K562 (cell line): Measurements from ENCODE around the gene OSBPL3. TPM values are rescaled to one million over a fixed set of nuclear protein-coding genes. Genes with fewer than 3 reads are reported as not detected.

Experiments used
- ATAC-seq: fragments of 200-7000 bp; cut with Tn5 transposase; 3 replicates; pipeline ENCODE4 v1.9.1; 2020; ENCODE audit warnings: moderate library complexity
- BruUV-seq: library from RNA; stranded (reverse); fragments of 400-500 nt; replicated peaks from 2 replicates; lab custom pipeline; 2021; lab: Mats Ljungman, UMichigan
- CTCF ChIA-PET: fragments of 300-600 bp; formaldehyde crosslinking; extraction: SDS; loops from one replicate; lab custom pipeline; 2021; ENCODE audit warnings: low intra/inter-chr PET ratio; lab: Yijun Ruan, JAX
- POLR2A ChIA-PET: fragments of 300-600, 350-650 bp; sonication (Branson Sonifier 250); formaldehyde crosslinking; extraction: SDS; loops from one replicate; lab custom pipeline; 2021; ENCODE audit warnings: antibody characterized with exemption, inconsistent platforms; lab: Yijun Ruan, JAX
- DNase-seq, 4 experiments: peaks; one replicate each; pipeline versions ENCODE4 v3.0.0 to v3.0.0-alpha.2; 2011 to 2018; ENCODE audit warnings: low spot score in 3 of 4, mixed read lengths in 3 of 4; ENCODE audit errors: extremely low read depth in 1 of 4
- FAIRE-seq: peaks from 2 replicates; lab custom pipeline; 2011; peaks lifted over from hg19 to GRCh38; lab: Jason Lieb, UNC
- H2AFZ ChIP-seq: 2 replicates; pipeline ENCODE4 v1.6.0; 2011; ENCODE audit warnings: low read depth, low read length, control low read depth, inconsistent platforms
- H3K27ac ChIP-seq: fragments of 200-600 bp; 3 replicates; pipeline ENCODE4 v1.8.0; 2011; ENCODE audit warnings: low read depth, mild to moderate bottlenecking, control low read depth, inconsistent platforms, low read length, moderate library complexity, mixed read lengths; ENCODE audit errors: extremely low read depth
- H3K27me3 ChIP-seq, 2 experiments: fragments of 300-600 bp in 1 of 2; 2 replicates in 1 of 2; 3 replicates in 1 of 2; pipeline versions ENCODE4 v1.6.0 to v1.8.0; 2011; ENCODE audit warnings: inconsistent platforms in 2 of 2, low read length in 2 of 2, mild to moderate bottlenecking in 1 of 2, mixed read lengths in 1 of 2, moderate library complexity in 1 of 2; ENCODE audit not compliant: control insufficient read depth in 2 of 2, insufficient read depth in 2 of 2
- H3K36me3 ChIP-seq: fragments of 300-600 bp; 3 replicates; pipeline ENCODE4 v1.8.0; 2011; ENCODE audit warnings: mild to moderate bottlenecking, low read length, inconsistent platforms; ENCODE audit not compliant: control insufficient read depth, insufficient read depth
- H3K4me1 ChIP-seq, 2 experiments: fragments of 200-600 bp in 1 of 2; replicated peaks in 1 of 2; 2 replicates in 1 of 2; 3 replicates in 1 of 2; pipeline versions ENCODE4 v1.5.1 to v1.8.0; 2011; ENCODE audit warnings: inconsistent platforms in 2 of 2, low read length in 2 of 2, mild to moderate bottlenecking in 1 of 2, mixed read lengths in 1 of 2, moderate library complexity in 1 of 2; ENCODE audit not compliant: control insufficient read depth in 2 of 2, insufficient read depth in 2 of 2
- H3K4me2 ChIP-seq: 2 replicates; pipeline ENCODE4 v1.6.1; 2011; ENCODE audit warnings: low read length, control low read depth, inconsistent platforms, mixed read lengths; ENCODE audit not compliant: insufficient read depth
- H3K4me3 ChIP-seq: fragments of 200-600 bp; sonication (generic), shearing (Covaris generic); 2 replicates; pipeline ENCODE4 v1.5.1; 2016; ENCODE audit warnings: control low read depth, inconsistent platforms
- H3K79me2 ChIP-seq: fragments of 200-600 bp; 3 replicates; pipeline ENCODE4 v1.8.0; 2011; ENCODE audit warnings: low read length, inconsistent platforms; ENCODE audit not compliant: control insufficient read depth, insufficient read depth
- H3K9ac ChIP-seq, 2 experiments: 2 replicates each; pipeline versions ENCODE4 v1.6.0 to v1.6.1; 2011; ENCODE audit warnings: low read depth in 2 of 2, low read length in 2 of 2, control low read depth in 1 of 2, inconsistent platforms in 1 of 2, mild to moderate bottlenecking in 1 of 2, mixed read lengths in 1 of 2; ENCODE audit not compliant: insufficient read depth in 1 of 2
- H3K9me1 ChIP-seq: one replicate; pipeline ENCODE4 v1.6.0; 2011; ENCODE audit warnings: inconsistent platforms, mild to moderate bottlenecking, low read length, moderate library complexity; ENCODE audit not compliant: control insufficient read depth, insufficient read depth
- H3K9me3 ChIP-seq: replicated peaks from 2 replicates; pipeline ENCODE4 v1.5.1; 2011; ENCODE audit warnings: low read depth, low read length, inconsistent platforms; ENCODE audit not compliant: control insufficient read depth, insufficient read depth
- H4K20me1 ChIP-seq: replicated peaks from 2 replicates; pipeline ENCODE4 v1.6.1; 2011; ENCODE audit warnings: low read length, inconsistent platforms, mixed read lengths; ENCODE audit not compliant: control insufficient read depth, insufficient read depth
- CXXC5 ChIP-seq: fragments of 250-450 bp; sonication (Bioruptor Pico); IDR thresholded peaks from 2 replicates; pipeline ENCODE4 v1.8.0; 2022; ENCODE audit warnings: inconsistent platforms, mild to moderate bottlenecking, moderate library complexity
- FOXK1 ChIP-seq: sonication (generic); formaldehyde crosslinking; IDR thresholded peaks from 2 replicates; pipeline ENCODE4 v1.8.0; 2022; ENCODE audit warnings: missing genetic modification reagents, mild to moderate bottlenecking, borderline replicate concordance
- ZBTB17 ChIP-seq: fragments of 450-650 bp; formaldehyde crosslinking; IDR thresholded peaks from 2 replicates; pipeline ENCODE4 v1.4.0; 2020; ENCODE audit warnings: mild to moderate bottlenecking
- ZBTB33 ChIP-seq: sonication (generic); formaldehyde crosslinking; IDR thresholded peaks from 2 replicates; pipeline ENCODE4 v1.8.1; 2023; ENCODE audit warnings: mild to moderate bottlenecking, missing genetic modification reagents
- WGBS: fragments of 100-300 bp; shearing (Covaris generic); methylation state at CpG from one replicate; pipeline ENCODE4 v1.1.6; 2016; ENCODE audit warnings: low coverage, mixed read lengths; ENCODE audit not compliant: insufficient coverage; ENCODE audit errors: missing lambda C conversion rate; 5-methylcytosine and 5-hydroxymethylcytosine counted together
- in situ Hi-C: fragments of 300-500 bp; cut with MboI; formaldehyde crosslinking; loops from 4 replicates; pipeline ENCODE4 v1.15.0; 2018; ENCODE audit warnings: inconsistent platforms, mixed read lengths
- intact Hi-C: fragments of 100-400 bp; cut with micrococcal nuclease; formaldehyde crosslinking; loops from 2 replicates; pipeline ENCODE4 v1.14.2; 2022
- polyA plus RNA-seq, 8 experiments: library from polyadenylated mRNA; depleted of rRNA in 4 of 8; stranded (reverse) in 5 of 8; unstranded in 3 of 8; fragments of >200 nt; fragmentation: Nextera tagmentation in 2 of 8; fragmentation: Illumina TruSeq in 1 of 8; extraction: Ambion mirVana in 2 of 8; extraction: Trizol in 1 of 8; gene quantifications; 2 replicates each; pipeline versions ENCODE4 v1.2.1 to v1.2.3, GENCODE V29; 2011 to 2014; ENCODE audit warnings: inconsistent platforms in 1 of 8, missing spikeins in 1 of 8
- total RNA-seq, 7 experiments: library from RNA; depleted of rRNA in 6 of 7; stranded (reverse); fragments of >200 nt in 6 of 7; fragmentation: Illumina TruSeq in 2 of 7; extraction: Trizol in 2 of 7; gene quantifications; 2 replicates each; pipeline versions ENCODE4 v1.2.1 to v1.2.3, GENCODE V29; 2011 to 2021; ENCODE audit warnings: low replicate concordance in 1 of 7

The OSBPL3 gene
- total and polyA plus RNA-seq, 9 of the 15 experiments (the other 6 are each of a cell fraction or from before 2014, with no cell fraction given) = 4.8 to 37.2 (median 26.5) TPM

DNA sequence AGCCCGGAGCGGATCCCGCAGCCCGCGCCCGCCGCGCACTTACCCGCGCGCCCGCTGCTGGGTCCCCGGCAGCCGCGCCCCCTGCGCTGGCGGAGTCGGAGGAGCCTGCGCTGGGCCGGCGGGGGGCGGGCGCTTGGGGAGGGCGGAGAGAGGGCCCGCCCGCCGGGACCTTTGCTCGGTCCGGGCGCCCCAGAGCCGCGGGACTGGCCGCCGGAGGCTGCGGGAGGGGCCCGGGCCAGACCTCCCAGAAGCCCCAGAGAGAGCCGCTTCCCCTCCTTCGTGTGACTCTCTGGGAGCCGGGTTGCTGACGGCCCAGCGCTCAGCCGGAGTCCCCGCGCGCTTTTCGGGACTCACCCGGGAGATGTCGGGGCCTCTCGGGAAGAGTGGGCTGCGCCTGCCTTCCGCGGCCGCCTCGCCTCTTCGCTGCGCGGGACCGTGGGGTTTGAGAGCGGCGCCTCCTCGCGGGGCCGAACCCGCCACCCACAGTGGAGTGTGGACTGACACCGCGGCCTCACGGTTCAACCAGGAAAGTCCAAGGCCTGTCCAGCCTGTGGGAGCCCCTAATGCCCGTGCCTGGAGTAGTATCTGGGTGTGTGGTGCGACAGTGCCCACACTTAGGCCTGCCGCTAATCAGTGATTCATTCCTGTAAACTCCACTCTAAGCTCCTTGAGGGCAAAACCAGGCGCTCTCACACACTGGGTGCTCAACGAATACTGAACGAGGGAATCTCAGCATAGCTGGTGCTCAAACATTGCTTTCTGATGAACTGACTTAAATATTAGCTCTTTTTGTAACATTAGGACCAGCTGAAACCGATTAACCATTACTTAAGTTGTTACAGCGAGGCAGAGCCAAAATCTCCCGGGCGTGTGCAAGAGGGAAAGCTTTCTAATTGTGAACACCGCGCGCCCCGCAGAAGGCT lies 222.4 kb downstream of the OSBPL3 start, which contains the start of gene GSDME (continued):
- TF ChIP-seq ZBTB17 (CRISPR knock-in tag) (peak; percentile 59; the same call in 1 of the 2 replicates), ZBTB33 (CRISPR knock-in tag) (peak; percentile 75), CXXC5 (CRISPR knock-in tag) (0 out of 2 replicates have a peak, but pooled peaks have one; percentile 32), FOXK1 (CRISPR knock-in tag) (no peak)

DNA sequence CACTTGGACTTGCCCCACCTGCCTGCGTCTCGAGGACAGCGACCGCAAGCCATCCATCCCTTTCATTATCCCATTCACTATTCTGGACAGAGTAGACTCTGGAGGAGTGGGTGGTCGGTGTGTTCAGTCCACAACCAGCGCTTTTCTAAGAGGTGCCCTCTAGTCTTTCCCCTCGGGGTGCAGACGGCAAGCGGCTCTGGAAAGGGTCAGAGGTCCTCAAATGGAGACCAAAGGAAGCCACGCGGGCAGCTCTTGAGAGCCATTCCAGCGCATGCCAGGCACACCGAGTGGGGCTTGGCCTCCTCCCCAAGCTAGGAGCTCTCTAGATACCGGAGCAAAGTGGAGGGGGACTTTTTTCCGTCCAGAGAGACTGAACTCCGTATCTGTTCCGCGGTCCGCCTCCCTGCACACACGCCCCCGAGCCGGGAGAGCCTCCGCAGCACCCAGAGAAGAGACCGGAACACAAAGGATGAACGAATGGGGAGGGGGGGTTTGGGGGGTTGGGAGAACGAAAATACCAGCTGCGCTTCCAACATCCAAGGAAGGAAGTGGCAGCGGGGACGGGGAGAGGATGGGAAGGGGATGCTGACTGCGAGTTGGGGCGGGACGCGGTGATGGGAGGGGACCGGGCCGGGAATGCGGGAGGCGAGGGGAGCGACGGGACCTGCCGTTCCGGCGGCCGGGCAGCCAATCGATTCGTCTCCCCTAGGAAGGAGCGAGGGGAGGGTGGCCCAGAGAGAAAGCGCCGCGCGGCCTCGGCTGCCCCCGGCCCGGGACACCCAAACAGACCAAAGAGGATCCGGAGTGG lies 223.2 kb downstream of the OSBPL3 start:
- Histone ChIP-seq H3K9me3 (no peaks in the 10 kb centered on the region), H3K4me3 (peak overlapping the region; percentile 39), H3K27me3 (peaks cover 22 to 46% of the 10 kb centered on the region in 2 experiments), H3K4me2 (peak overlapping the region; percentile 41), H3K27ac (no peak overlapping the region), H2AFZ (no peak overlapping the region), H3K36me3 (no peaks in the 10 kb centered on the region), H3K4me1 (peaks cover 0 to 14% of the 10 kb centered on the region in 2 experiments; a peak in 2 of 5 replicates), H4K20me1 (no peaks in the 10 kb centered on the region), H3K9ac (peak overlapping the region in 1 of 2 experiments; percentile 36; a peak in 1 of 4 replicates), H3K9me1 (no peaks in the 10 kb centered on the region), H3K79me2 (no peaks in the 10 kb centered on the region)
- intact Hi-C loops (no loop called here), in situ Hi-C loops (no loop called here)
- DNase-seq (peak in 2 of 4 experiments; percentile 18 to 19), FAIRE-seq (no peak), ATAC-seq (peak; percentile 23; the same call in 2 of the 3 replicates)
- POLR2A ChIA-PET = interaction anchor here (0.9 to 1.8 kb wide), 3 partner anchors 10 to 22 kb away, joined by 3 to 6 read pairs (median 3); no protein-coding TSS in a partner anchor
- CTCF ChIA-PET = no interaction called here
- WGBS = 19% methylated on average over 29 of the region's 54 CpGs
- BruUV-seq = no TSS peak
